Measurements from ENCODE around the gene HNF1B.

HNF1B gene

GRCh38 chr17:37744961-37745800 lies at the start of gene HNF1B:
Gene HNF1B (minus strand): TSS chr17:37745059. CDS start chr17:37744884, 175 bp downstream.
- no peak for TF ChIP-seq CTCF (IDR thresholded peaks at IDR 0.05; ENCODE audit: low read depth, low read length)
- H3K4me3 ChIP-seq (ENCODE audit: low read depth, low read length) = no peak within 1 kb of the TSS

GRCh38 chr17:37792787-37793186 lies 47.9 kb upstream of the HNF1B start:
- H3K4me3 ChIP-seq (ENCODE audit: low read depth, low read length) = no peak overlapping the region
- TF ChIP-seq CTCF (IDR thresholded peaks at IDR 0.05; ENCODE audit: low read depth, low read length) = no peak

- peak; percentile 44 for TF ChIP-seq CTCF (IDR thresholded peaks at IDR 0.05; ENCODE audit: low read depth, low read length)
- no peak overlapping the region for H3K4me3 ChIP-seq (ENCODE audit: low read depth, low read length)
Measured at GRCh38 chr17:37791447-37792399, 46.9 kb upstream of the HNF1B start.

GRCh38 chr17:37789771-37790541 lies 45.1 kb upstream of the HNF1B start:
- TF ChIP-seq CTCF (IDR thresholded peaks at IDR 0.05; ENCODE audit: low read depth, low read length) = no peak

GRCh38 chr17:37789021-37789565 lies 44.2 kb upstream of the HNF1B start:
- no peak overlapping the region for H3K4me3 ChIP-seq (ENCODE audit: low read depth, low read length)
- TF ChIP-seq CTCF (IDR thresholded peaks at IDR 0.05; ENCODE audit: low read depth, low read length) = no peak

More at GRCh38 chr17:37789771-37790541, 45.1 kb upstream of the HNF1B start:
- no peak overlapping the region for H3K4me3 ChIP-seq (ENCODE audit: low read depth, low read length)

GRCh38 chr17:37788526-37788925 lies 43.7 kb upstream of the HNF1B start:
- TF ChIP-seq CTCF (IDR thresholded peaks at IDR 0.05; ENCODE audit: low read depth, low read length) = no peak

More at GRCh38 chr17:37788526-37788925, 43.7 kb upstream of the HNF1B start:
- H3K4me3 ChIP-seq (ENCODE audit: low read depth, low read length) = no peak overlapping the region

Data from WI38 (cell line).